ENCODE results near the gene IWS1. TPM values are rescaled to one million over a fixed set of nuclear protein-coding genes. Genes with fewer than 3 reads are reported as not detected.
"Not testable (repeated sequence)": the region's sequence is repeated elsewhere in the genome, so short reads cannot be mapped to it uniquely, and the experiment has no call there.

IWS1 gene
- total RNA-seq, 1 donor from 2014 or later, result 47.9 TPM

DNA sequence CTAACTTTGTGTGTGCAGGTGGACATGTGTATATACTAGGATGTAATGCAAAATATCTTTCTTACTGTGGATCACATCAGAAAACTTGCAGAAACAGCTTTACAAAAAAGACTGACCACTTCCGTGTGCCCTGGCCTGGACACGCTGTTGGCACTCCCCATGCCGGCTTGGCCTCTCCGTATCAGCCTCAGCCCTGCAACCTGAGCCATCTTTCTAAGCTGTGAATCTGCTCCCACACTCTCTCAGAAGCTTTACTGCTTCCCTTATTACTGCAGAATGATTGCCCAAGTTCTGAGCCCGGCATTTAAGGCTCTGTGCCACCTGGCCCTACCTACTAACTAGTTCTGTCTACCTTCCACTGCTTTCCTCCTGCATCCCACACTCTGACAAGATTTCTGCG lies 47.0 kb upstream of the IWS1 start:
- Mint-ChIP-seq H3K4me1 (peaks cover 10% of the 10 kb centered on the region), H3K36me3 (no peaks in the 10 kb centered on the region), H3K4me3 (no peak overlapping the region), H3K27me3 (ENCODE audit: low read depth) (peaks cover 5% of the 10 kb centered on the region), H3K27ac (no peak overlapping the region), H3K9me3 (no peaks in the 10 kb centered on the region)
- TF ChIP-seq, protein P1, sequence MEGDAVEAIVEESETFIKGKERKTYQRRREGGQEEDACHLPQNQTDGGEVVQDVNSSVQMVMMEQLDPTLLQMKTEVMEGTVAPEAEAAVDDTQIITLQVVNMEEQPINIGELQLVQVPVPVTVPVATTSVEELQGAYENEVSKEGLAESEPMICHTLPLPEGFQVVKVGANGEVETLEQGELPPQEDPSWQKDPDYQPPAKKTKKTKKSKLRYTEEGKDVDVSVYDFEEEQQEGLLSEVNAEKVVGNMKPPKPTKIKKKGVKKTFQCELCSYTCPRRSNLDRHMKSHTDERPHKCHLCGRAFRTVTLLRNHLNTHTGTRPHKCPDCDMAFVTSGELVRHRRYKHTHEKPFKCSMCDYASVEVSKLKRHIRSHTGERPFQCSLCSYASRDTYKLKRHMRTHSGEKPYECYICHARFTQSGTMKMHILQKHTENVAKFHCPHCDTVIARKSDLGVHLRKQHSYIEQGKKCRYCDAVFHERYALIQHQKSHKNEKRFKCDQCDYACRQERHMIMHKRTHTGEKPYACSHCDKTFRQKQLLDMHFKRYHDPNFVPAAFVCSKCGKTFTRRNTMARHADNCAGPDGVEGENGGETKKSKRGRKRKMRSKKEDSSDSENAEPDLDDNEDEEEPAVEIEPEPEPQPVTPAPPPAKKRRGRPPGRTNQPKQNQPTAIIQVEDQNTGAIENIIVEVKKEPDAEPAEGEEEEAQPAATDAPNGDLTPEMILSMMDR (IDR thresholded peaks at IDR 0.05; ENCODE audit: unreplicated experiment), result no peak
- DNase-seq (ENCODE audit: low spot score in 2 of 2, unreplicated experiment in 2 of 2), result no peak

DNA sequence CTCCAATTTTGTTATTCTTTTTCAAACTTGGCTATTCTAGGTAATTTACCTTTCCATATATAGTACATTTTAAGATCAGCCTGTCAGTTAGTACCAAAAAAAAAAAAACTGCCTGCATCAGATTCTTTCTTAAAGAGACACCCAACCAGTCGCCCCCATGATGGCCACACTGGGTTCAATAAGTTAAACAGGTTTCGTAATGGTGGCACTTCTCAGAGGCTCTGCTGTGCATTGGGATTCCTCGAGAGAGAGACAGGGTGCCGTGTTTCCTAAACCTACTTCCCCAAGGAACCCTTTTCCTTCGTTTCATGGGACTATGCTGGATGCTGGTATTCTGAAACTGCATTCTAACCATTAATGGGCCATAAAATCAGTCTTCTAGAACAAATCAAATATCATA lies 46.6 kb upstream of the IWS1 start:
- H3K36me3 Mint-ChIP-seq, result no peaks in the 10 kb centered on the region

DNA sequence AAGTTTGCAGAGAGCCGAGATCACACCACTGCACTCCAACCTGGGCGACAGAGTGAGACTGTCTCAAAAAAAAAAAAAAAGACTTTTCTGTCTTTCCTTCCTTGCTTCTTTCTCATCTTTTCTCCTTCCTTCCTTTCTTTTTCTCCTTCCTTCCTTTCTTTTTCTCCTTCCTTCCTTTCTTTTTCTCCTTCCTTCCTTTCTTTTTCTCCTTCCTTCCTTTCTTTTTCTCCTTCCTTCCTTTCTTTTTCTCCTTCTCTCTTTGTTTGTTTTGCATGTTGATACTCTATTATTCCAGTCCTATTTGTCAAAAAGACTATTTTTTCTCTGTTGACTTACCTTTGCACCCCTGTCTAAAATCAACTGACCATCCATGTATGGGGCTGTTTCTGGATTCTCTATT lies 46.1 kb upstream of the IWS1 start:
- H3K27ac Mint-ChIP-seq; H3K9me3 Mint-ChIP-seq; H3K27me3 Mint-ChIP-seq (ENCODE audit: low read depth); H3K36me3 Mint-ChIP-seq; H3K4me3 Mint-ChIP-seq; DNase-seq (ENCODE audit: low spot score in 2 of 2, unreplicated experiment in 2 of 2): not testable (repeated sequence)
- H3K4me1 Mint-ChIP-seq, result peaks cover 10% of the 10 kb centered on the region

More for the DNA sequence above, 46.6 kb upstream of the IWS1 start:
- peaks cover 10% of the 10 kb centered on the region for H3K4me1 Mint-ChIP-seq
- no peak for DNase-seq (ENCODE audit: low spot score in 2 of 2, unreplicated experiment in 2 of 2)
- TF ChIP-seq, protein P1 (IDR thresholded peaks at IDR 0.05; ENCODE audit: unreplicated experiment), result no peak
- peaks cover 5% of the 10 kb centered on the region for H3K27me3 Mint-ChIP-seq (ENCODE audit: low read depth)
- no peak overlapping the region for H3K27ac Mint-ChIP-seq
- H3K9me3 Mint-ChIP-seq, result no peaks in the 10 kb centered on the region
- no peak overlapping the region for H3K4me3 Mint-ChIP-seq

DNA sequence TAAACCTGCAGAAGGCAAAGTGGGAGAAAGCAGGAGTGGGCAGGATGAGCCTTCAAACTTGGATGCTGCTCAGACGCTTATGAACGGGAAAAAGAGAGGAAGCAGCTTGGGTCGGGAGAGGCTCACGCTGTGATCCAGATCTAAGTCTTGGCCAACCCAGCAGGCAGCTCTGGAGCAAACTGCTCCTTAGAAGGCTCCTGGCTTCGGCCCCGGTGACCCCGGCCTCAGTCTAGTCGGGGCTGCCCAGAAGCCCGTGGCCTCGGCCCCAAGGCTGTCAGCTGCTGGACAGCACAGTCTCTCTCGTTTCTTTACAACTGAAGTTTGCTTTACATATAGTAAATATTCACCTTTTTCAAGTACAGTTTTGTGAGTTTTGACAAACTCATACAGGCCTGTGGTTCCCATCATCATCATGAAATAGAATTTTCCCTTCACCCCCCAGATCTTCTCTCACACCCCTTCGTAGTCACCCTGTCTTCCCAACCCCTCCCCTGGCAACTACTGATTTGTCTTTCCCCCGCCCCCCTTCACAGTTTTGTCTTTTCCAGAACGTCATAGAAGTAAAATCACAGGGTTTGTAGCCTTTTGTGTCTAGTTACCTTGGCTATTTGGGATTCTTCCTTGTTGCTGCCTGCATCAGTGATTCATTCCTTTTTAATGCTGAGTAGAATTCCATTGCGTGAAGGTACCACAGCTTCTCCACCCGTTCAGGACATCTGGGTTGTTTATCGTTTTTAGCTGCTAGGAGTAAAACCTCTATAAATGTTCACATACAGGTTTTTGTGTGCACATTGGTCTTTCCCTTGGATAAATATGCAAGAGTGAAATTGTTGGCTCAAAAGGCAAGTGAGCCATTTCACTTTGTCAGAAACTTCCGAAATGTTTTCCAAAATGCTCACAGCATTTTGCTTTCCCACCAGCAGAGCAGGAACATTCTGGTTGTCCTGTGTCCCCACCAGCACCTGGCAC lies 44.3 kb upstream of the IWS1 start:
- H3K9me3 Mint-ChIP-seq, result no peaks in the 10 kb centered on the region
- no peaks in the 10 kb centered on the region for H3K36me3 Mint-ChIP-seq
- DNase-seq (ENCODE audit: low spot score in 2 of 2, unreplicated experiment in 2 of 2), result no peak
- H3K27ac Mint-ChIP-seq, result no peak overlapping the region
- TF ChIP-seq, protein P1 (IDR thresholded peaks at IDR 0.05; ENCODE audit: unreplicated experiment), result no peak
- no peak overlapping the region for H3K4me3 Mint-ChIP-seq
- peaks cover 2% of the 10 kb centered on the region for H3K4me1 Mint-ChIP-seq
- H3K27me3 Mint-ChIP-seq (ENCODE audit: low read depth), result peaks cover 5% of the 10 kb centered on the region

DNA sequence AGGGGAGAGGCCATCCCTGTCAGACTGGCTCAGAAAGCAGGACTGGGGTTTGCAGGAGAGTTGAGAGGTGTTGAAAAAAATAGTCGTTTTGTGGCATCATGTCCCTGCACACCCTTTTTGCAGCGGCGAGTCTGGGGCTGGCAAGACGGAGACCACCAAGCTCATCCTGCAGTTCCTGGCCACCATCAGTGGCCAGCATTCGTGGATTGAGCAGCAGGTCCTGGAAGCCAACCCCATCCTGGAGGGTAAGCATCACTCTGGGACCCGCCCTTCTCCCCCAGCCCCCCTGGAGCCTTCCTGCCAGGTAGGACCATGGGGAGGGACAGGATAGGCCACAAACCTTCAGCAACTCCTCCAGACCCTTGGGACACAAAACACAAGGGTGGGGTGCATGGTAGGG lies 43.4 kb upstream of the IWS1 start:
- H3K9me3 Mint-ChIP-seq, result no peaks in the 10 kb centered on the region
- DNase-seq (ENCODE audit: low spot score in 2 of 2, unreplicated experiment in 2 of 2), result no peak
- H3K36me3 Mint-ChIP-seq, result no peaks in the 10 kb centered on the region
- no peaks in the 10 kb centered on the region for H3K4me1 Mint-ChIP-seq
- H3K27ac Mint-ChIP-seq, result no peak overlapping the region
- TF ChIP-seq, protein P1 (IDR thresholded peaks at IDR 0.05; ENCODE audit: unreplicated experiment), result no peak
- H3K4me3 Mint-ChIP-seq, result no peak overlapping the region
- peaks cover 5% of the 10 kb centered on the region for H3K27me3 Mint-ChIP-seq (ENCODE audit: low read depth)

DNA sequence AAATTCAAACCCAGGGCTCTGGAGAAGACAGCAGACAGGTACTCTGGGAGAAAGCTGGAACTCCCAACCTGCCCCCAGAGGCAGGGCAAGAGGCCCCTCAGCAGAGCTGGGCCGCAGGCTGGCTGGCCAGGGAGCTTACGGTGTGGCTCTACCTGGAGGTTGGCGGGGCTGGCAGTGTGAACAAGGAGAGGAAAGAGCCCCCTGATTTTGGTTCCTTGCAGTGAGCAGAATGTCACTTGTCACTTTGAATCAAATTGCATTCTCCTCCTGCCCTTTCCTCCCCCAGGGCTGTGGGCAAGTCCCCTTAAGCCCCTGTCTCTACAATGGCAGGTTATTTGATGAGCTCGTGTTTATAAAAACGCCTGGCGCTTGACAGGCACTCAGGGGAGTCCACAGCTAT lies 41.8 kb upstream of the IWS1 start:
- Mint-ChIP-seq H3K27me3 (ENCODE audit: low read depth) (peaks cover 7% of the 10 kb centered on the region), H3K36me3 (no peaks in the 10 kb centered on the region), H3K9me3 (peaks cover 1% of the 10 kb centered on the region), H3K27ac (no peak overlapping the region), H3K4me3 (no peak overlapping the region), H3K4me1 (no peaks in the 10 kb centered on the region)
- no peak for DNase-seq (ENCODE audit: low spot score in 2 of 2, unreplicated experiment in 2 of 2)
- TF ChIP-seq, protein P1 (IDR thresholded peaks at IDR 0.05; ENCODE audit: unreplicated experiment), result no peak
